Body of pancreas (tissue), 4 donors: Measurements from ENCODE around the gene PAK6. TPM values are rescaled to one million over a fixed set of nuclear protein-coding genes. Genes with fewer than 3 reads are reported as not detected.
A peak's percentile ranks its signal among the peaks of the same experiment; 100 is the strongest.

Experiments
- ATAC-seq: fragments of 150-250 bp; one replicate; pipeline ENCODE4 v1.9.1; 2016
- DNase-seq, 4 donors: peaks; one replicate each; pipeline ENCODE4 v3.0.0-alpha.2; 2019
- H3K27ac ChIP-seq, 4 donors: fragments of 200-600 bp; sonication (generic); 1 replicate in 3 of 4; 2 replicates in 1 of 4; pipeline versions ENCODE4 v1.5.1 to v1.6.1; 2016 to 2019; ENCODE audit warnings: mild to moderate bottlenecking in 1 of 4, mixed read lengths in 1 of 4, moderate library complexity in 1 of 4
- H3K27me3 ChIP-seq, 2 donors: fragments of 200-600 bp; sonication (generic); one replicate each; pipeline ENCODE4 v1.6.0; 2016; ENCODE audit warnings: mild to moderate bottlenecking in 1 of 2
- H3K36me3 ChIP-seq, 2 donors: fragments of 200-600 bp; sonication (generic); replicated peaks in 1 of 2; 2 replicates each; pipeline ENCODE4 v1.5.1; 2016; ENCODE audit warnings: low read depth in 2 of 2; ENCODE audit not compliant: insufficient read depth in 1 of 2
- H3K4me1 ChIP-seq: fragments of 200-600 bp; sonication (generic); one replicate; pipeline ENCODE4 v1.6.0; 2016
- H3K4me3 ChIP-seq, 2 donors: fragments of 200-600 bp; sonication (generic); 1 replicate in 1 of 2; 2 replicates in 1 of 2; pipeline ENCODE4 v1.5.1; 2016 to 2019
- H3K9me3 ChIP-seq, 3 donors: fragments of 200-600 bp; sonication (generic); 1 replicate in 2 of 3; 2 replicates in 1 of 3; pipeline ENCODE4 v1.5.1; 2016
- POLR2A ChIP-seq, 3 donors: fragments of 450-650 bp; IDR thresholded peaks; one replicate each; pipeline ENCODE4 v1.6.1; 2016; ENCODE audit warnings: antibody characterized with exemption in 3 of 3, mild to moderate bottlenecking in 2 of 3
- WGBS, 2 donors: methylation state at CpG; one replicate each; pipeline ENCODE4 v1.1.5; 2017; 5-methylcytosine and 5-hydroxymethylcytosine counted together
- intact Hi-C: fragments of 100-400 bp; cut with DNase I; formaldehyde crosslinking; loops from one replicate; pipeline ENCODE4 v1.15.1; 2023
- total RNA-seq, 2 donors: library from RNA; depleted of rRNA; stranded (reverse); fragments of >200 nt; gene quantifications; one replicate each; pipeline ENCODE4 v1.1.0, GENCODE V29; 2016
- TF ChIP-seq, protein P1 (sequence below), 7 experiments: fragments of 450-650 bp in 4 of 7; fragments of 200-600 bp in 3 of 7; sonication (generic) in 3 of 7; IDR thresholded peaks; one replicate each; pipeline ENCODE4 v1.5.1; 2016 to 2019; ENCODE audit warnings: antibody characterized with exemption in 7 of 7

Gene PAK6
- total RNA-seq, 2 donors from 2014 or later, result 14.8 to 22.4 TPM

GRCh38 chr15:40305281-40305680 is 66.4 kb downstream of the PAK6 start:
- 89 to 91% methylated on average over 4 of the region's 4 CpGs for WGBS, 2 donors

GRCh38 chr15:40306371-40306770 is 67.5 kb downstream of the PAK6 start:
- Histone ChIP-seq H3K9me3 (no peaks in the 10 kb centered on the region), H3K36me3 (no peaks in the 10 kb centered on the region), H3K27me3 (no peaks in the 10 kb centered on the region), H3K4me3 (no peak overlapping the region), H3K4me1 (no peaks in the 10 kb centered on the region), H3K27ac (no peak overlapping the region)
- intact Hi-C loops, result no loop called here
- WGBS, 2 donors, result 59 to 92% methylated on average over 4 to 5 of the region's 5 CpGs
- ATAC-seq (no peak), DNase-seq (peak in 1 of 4 donors; percentile 35)
- TF ChIP-seq, protein P1, sequence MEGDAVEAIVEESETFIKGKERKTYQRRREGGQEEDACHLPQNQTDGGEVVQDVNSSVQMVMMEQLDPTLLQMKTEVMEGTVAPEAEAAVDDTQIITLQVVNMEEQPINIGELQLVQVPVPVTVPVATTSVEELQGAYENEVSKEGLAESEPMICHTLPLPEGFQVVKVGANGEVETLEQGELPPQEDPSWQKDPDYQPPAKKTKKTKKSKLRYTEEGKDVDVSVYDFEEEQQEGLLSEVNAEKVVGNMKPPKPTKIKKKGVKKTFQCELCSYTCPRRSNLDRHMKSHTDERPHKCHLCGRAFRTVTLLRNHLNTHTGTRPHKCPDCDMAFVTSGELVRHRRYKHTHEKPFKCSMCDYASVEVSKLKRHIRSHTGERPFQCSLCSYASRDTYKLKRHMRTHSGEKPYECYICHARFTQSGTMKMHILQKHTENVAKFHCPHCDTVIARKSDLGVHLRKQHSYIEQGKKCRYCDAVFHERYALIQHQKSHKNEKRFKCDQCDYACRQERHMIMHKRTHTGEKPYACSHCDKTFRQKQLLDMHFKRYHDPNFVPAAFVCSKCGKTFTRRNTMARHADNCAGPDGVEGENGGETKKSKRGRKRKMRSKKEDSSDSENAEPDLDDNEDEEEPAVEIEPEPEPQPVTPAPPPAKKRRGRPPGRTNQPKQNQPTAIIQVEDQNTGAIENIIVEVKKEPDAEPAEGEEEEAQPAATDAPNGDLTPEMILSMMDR (IDR thresholded peaks at IDR 0.05), result no peak
- TF ChIP-seq POLR2A (IDR thresholded peaks at IDR 0.05), result no peak

More at GRCh38 chr15:40305281-40305680, 66.4 kb downstream of the PAK6 start:
- H3K27ac ChIP-seq, result no peak overlapping the region
- ATAC-seq (no peak), DNase-seq (no peak)
- no peaks in the 10 kb centered on the region for H3K36me3 ChIP-seq
- intact Hi-C loops, result no loop called here
- no peaks in the 10 kb centered on the region for H3K9me3 ChIP-seq
- H3K4me3 ChIP-seq, result no peak overlapping the region
- no peak for TF ChIP-seq POLR2A (IDR thresholded peaks at IDR 0.05)
- TF ChIP-seq, protein P1 (IDR thresholded peaks at IDR 0.05), result no peak
- H3K4me1 ChIP-seq, result no peaks in the 10 kb centered on the region
- no peaks in the 10 kb centered on the region for H3K27me3 ChIP-seq

- no peaks in the 10 kb centered on the region for H3K4me1 ChIP-seq
- intact Hi-C loops, result no loop called here
- H3K27ac ChIP-seq, result no peak overlapping the region
- WGBS, 2 donors, result 72 to 92% methylated on average over 6 to 7 of the region's 7 CpGs
- H3K27me3 ChIP-seq, result no peaks in the 10 kb centered on the region
- H3K36me3 ChIP-seq, result no peaks in the 10 kb centered on the region
- DNase-seq, result no peak
- H3K4me3 ChIP-seq, result no peak overlapping the region
- ATAC-seq, result no peak
- H3K9me3 ChIP-seq, result no peaks in the 10 kb centered on the region
- no peak for TF ChIP-seq POLR2A (IDR thresholded peaks at IDR 0.05)
- TF ChIP-seq, protein P1 (IDR thresholded peaks at IDR 0.05), result no peak
Measured at GRCh38 chr15:40306908-40307307, 68.0 kb downstream of the PAK6 start.

DNA sequence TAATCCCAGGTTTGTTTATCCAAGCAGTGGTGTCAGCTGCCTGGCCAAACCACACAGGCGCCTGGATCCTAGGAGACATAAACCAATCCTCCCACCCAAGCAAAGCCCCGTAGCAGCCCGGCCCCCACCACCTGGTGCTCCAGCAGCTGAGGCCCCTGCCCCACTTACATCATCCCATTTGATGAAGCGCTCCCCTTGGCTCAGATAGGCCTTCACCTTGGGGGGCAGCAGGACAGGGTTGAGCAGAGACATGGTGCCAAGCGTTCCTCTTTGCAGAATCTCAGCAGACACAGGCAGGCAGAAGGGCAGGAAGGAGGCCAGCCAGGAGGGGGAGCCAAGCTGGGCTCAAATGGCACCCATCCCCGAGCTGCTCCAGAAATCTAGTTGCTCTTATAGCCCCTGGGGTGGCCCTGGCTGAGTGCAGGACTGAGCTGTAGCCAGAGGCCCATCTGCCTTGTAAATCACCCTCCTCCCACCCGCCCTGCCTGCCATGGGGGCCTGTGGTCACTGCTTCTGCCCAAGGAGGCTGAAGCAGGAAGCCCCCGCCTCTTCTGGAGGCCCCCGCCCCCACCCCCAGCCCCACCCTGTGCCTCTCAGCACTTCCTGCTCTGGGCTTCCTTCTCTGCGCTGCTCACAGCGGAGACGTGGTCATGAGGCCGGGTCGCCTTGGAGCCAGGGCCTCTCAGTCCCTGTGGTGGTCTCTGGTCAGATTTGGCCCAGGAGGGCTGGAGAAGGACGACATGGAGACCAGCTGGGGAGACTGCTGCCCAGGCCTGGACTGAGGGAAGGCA is 68.8 kb downstream of the PAK6 start, which contains the start of gene PLCB2:
Gene PLCB2, minus strand, starts transcription at position 515 of the 791 bp plus-strand sequence. Its CDS starts 263 bp downstream, at position 252.
- WGBS, 2 donors, result 70 to 78% methylated on average over 7 to 15 of the region's 15 CpGs
- intact Hi-C loops, result no loop called here
- peak within 1 kb of the TSS in 1 of 4 donors; percentile 62 for H3K27ac ChIP-seq
- ATAC-seq (no peak), DNase-seq (peak in 1 of 4 donors; percentile 50)
- no peak within 1 kb of the TSS for H3K4me3 ChIP-seq
- no peaks in the 10 kb centered on the region for H3K9me3 ChIP-seq
- H3K27me3 ChIP-seq, result no peaks in the 10 kb centered on the region
- peak in 1 of 3 donors; percentile 43 for TF ChIP-seq POLR2A (IDR thresholded peaks at IDR 0.05)
- TF ChIP-seq, protein P1 (IDR thresholded peaks at IDR 0.05), result no peak
- H3K4me1 ChIP-seq, result peaks cover 4% of the 10 kb centered on the region
- H3K36me3 ChIP-seq, result no peaks in the 10 kb centered on the region
